Measurements from ENCODE around the gene NFIC. TPM values are rescaled to one million over a fixed set of nuclear protein-coding genes. Genes with fewer than 3 reads are reported as not detected.

The NFIC gene
- total RNA-seq, 1 experiment from 2014 or later: 56.3 TPM

DNA sequence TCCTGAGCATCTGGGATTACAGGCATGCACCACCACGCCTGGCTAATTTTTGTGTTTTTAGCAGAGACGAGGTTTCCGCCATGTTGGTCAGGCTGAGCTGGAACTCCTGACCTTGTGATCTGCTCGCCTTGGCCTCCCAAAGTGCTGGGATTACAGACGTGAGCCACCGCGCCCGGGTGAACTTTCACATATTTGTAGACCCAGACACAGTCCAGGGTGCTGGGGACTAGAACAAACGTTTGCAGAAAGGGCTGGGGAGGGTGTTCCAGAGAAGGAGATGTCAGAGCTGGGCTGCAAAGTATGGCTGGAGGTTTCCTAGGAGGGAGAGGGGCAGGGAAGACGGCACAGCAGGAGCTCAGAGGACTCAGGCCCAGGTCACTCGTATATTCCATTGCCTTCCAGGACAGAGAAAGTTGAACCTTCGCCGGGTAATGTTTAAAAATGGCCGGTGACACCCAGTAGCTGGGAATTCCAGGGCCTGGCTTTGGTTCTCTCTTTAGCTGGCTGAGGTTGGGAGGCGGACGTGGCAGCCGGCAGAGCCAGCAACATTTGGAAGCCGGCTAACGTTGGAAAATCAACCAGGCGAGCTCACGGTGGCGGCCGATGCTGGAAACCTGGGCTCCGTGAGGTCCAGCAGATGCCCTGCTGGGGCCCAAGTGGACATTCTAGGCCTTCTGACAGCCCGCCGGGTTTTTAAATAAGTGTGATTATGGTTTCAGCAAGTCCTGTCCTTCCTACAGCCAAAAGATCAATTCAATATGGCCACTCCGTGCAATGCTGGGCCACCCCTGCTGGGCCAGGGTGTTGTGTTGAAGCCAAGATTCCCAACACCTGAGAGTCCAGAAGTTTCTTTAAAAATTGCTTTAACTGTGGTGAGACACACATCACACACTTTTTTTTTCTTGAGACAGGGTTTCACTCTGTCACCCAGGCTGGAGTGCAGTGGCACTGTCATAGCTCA, 41.5 kb downstream of the NFIC start:
- Mint-ChIP-seq H3K36me3 (ENCODE audit: insufficient read depth, unreplicated experiment) (peaks cover 5% of the 10 kb centered on the region), H3K4me3 (ENCODE audit: low read depth, unreplicated experiment) (no peak overlapping the region), H3K4me1 (ENCODE audit: low read depth, unreplicated experiment) (no peaks in the 10 kb centered on the region), H3K27me3 (ENCODE audit: unreplicated experiment) (no peaks in the 10 kb centered on the region), H3K27ac (ENCODE audit: unreplicated experiment) (no peak overlapping the region), H3K9me3 (ENCODE audit: low read depth, unreplicated experiment) (no peaks in the 10 kb centered on the region)
- CTCF ChIA-PET: no interaction called here
- no peak for DNase-seq
- BruUV-seq (replicated peaks): no TSS peak
- intact Hi-C loops (cut with micrococcal nuclease; ENCODE audit: unreplicated experiment): no loop called here
- TF ChIP-seq, protein P1, sequence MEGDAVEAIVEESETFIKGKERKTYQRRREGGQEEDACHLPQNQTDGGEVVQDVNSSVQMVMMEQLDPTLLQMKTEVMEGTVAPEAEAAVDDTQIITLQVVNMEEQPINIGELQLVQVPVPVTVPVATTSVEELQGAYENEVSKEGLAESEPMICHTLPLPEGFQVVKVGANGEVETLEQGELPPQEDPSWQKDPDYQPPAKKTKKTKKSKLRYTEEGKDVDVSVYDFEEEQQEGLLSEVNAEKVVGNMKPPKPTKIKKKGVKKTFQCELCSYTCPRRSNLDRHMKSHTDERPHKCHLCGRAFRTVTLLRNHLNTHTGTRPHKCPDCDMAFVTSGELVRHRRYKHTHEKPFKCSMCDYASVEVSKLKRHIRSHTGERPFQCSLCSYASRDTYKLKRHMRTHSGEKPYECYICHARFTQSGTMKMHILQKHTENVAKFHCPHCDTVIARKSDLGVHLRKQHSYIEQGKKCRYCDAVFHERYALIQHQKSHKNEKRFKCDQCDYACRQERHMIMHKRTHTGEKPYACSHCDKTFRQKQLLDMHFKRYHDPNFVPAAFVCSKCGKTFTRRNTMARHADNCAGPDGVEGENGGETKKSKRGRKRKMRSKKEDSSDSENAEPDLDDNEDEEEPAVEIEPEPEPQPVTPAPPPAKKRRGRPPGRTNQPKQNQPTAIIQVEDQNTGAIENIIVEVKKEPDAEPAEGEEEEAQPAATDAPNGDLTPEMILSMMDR (IDR thresholded peaks at IDR 0.05; ENCODE audit: unreplicated experiment): no peak

GRCh38 chr19:3408996-3409345, 42.6 kb downstream of the NFIC start:
- Mint-ChIP-seq H3K4me3 (ENCODE audit: low read depth, unreplicated experiment) (no peak overlapping the region), H3K27ac (ENCODE audit: unreplicated experiment) (no peak overlapping the region), H3K36me3 (ENCODE audit: insufficient read depth, unreplicated experiment) (peaks cover 5% of the 10 kb centered on the region), H3K4me1 (ENCODE audit: low read depth, unreplicated experiment) (no peaks in the 10 kb centered on the region), H3K9me3 (ENCODE audit: low read depth, unreplicated experiment) (no peaks in the 10 kb centered on the region), H3K27me3 (ENCODE audit: unreplicated experiment) (no peaks in the 10 kb centered on the region)
- TF ChIP-seq, protein P1 (IDR thresholded peaks at IDR 0.05; ENCODE audit: unreplicated experiment): no peak
- CTCF ChIA-PET: no interaction called here
- BruUV-seq (replicated peaks): no TSS peak
- intact Hi-C loops (cut with micrococcal nuclease; ENCODE audit: unreplicated experiment): no loop called here
- DNase-seq: no peak

- no TSS peak for BruUV-seq (replicated peaks)
- CTCF ChIA-PET: no interaction called here
- Mint-ChIP-seq H3K27ac (ENCODE audit: unreplicated experiment) (no peak overlapping the region), H3K27me3 (ENCODE audit: unreplicated experiment) (no peaks in the 10 kb centered on the region), H3K36me3 (ENCODE audit: insufficient read depth, unreplicated experiment) (peaks cover 5% of the 10 kb centered on the region), H3K4me3 (ENCODE audit: low read depth, unreplicated experiment) (no peak overlapping the region), H3K9me3 (ENCODE audit: low read depth, unreplicated experiment) (no peaks in the 10 kb centered on the region), H3K4me1 (ENCODE audit: low read depth, unreplicated experiment) (no peaks in the 10 kb centered on the region)
- intact Hi-C loops (cut with micrococcal nuclease; ENCODE audit: unreplicated experiment): no loop called here
- TF ChIP-seq, protein P1 (IDR thresholded peaks at IDR 0.05; ENCODE audit: unreplicated experiment): no peak
- DNase-seq: no peak
These were observed 43.1 kb downstream of the NFIC start for GRCh38 chr19:3409346-3410064.

- DNase-seq: no peak
- intact Hi-C loops (cut with micrococcal nuclease; ENCODE audit: unreplicated experiment): no loop called here
- Mint-ChIP-seq H3K27me3 (ENCODE audit: unreplicated experiment) (no peaks in the 10 kb centered on the region), H3K4me1 (ENCODE audit: low read depth, unreplicated experiment) (no peaks in the 10 kb centered on the region), H3K9me3 (ENCODE audit: low read depth, unreplicated experiment) (no peaks in the 10 kb centered on the region), H3K36me3 (ENCODE audit: insufficient read depth, unreplicated experiment) (peaks cover 5% of the 10 kb centered on the region), H3K4me3 (ENCODE audit: low read depth, unreplicated experiment) (no peak overlapping the region), H3K27ac (ENCODE audit: unreplicated experiment) (no peak overlapping the region)
- BruUV-seq (replicated peaks): no TSS peak
- CTCF ChIA-PET: no interaction called here
- TF ChIP-seq, protein P1 (IDR thresholded peaks at IDR 0.05; ENCODE audit: unreplicated experiment): no peak
These were observed 45.3 kb downstream of the NFIC start for GRCh38 chr19:3411636-3412035.

Measured in Calu3 (cell line).